Measurements from ENCODE around the gene SPANXC. TPM values are rescaled to one million over a fixed set of nuclear protein-coding genes. Genes with fewer than 3 reads are reported as not detected.
"Not testable (repeated sequence)": the region's sequence is repeated elsewhere in the genome, so short reads cannot be mapped to it uniquely, and the experiment has no call there.

The SPANXC gene
- total RNA-seq = not detected
- polyA plus RNA-seq = not detected
- long read RNA-seq, donor 1 = 0 reads
- long read RNA-seq, donor 2 = 0 reads

GRCh38 chrX:141242417-141242816 is at the start of gene SPANXC:
SPANXC (minus strand) TSS chrX:141242517; CDS start chrX:141242457, 60 bp downstream.
- intact Hi-C loops (cut with DNase I); H3K9me3 ChIP-seq; H3K27ac ChIP-seq; ATAC-seq; H3K4me3 ChIP-seq; H3K27me3 ChIP-seq (ENCODE audit: insufficient read depth in 3 of 3, low read length in 2 of 3); H3K4me1 ChIP-seq; DNase-seq; H3K36me3 ChIP-seq (ENCODE audit: insufficient read depth in 1 of 2, low read depth in 1 of 2): not testable (repeated sequence)
- 88 to 98% (median 95%) methylated on average over 3 to 4 of the region's 12 CpGs for WGBS, 3 donors

- H3K9me3 ChIP-seq = no peaks in the 10 kb centered on the region
- DNase-seq (no peak), ATAC-seq (no peak)
- intact Hi-C loops (cut with DNase I) = no loop called here
- no peaks in the 10 kb centered on the region for H3K36me3 ChIP-seq (ENCODE audit: insufficient read depth in 1 of 2, low read depth in 1 of 2)
- TF ChIP-seq CTCF (IDR thresholded peaks at IDR 0.05) = no peak
- H3K27ac ChIP-seq = no peak overlapping the region
- no peak overlapping the region for H3K4me3 ChIP-seq
- H3K4me1 ChIP-seq = no peaks in the 10 kb centered on the region
- 43 to 63% (median 61%) methylated on average over 2 of the region's 2 CpGs for WGBS, 3 donors
- H3K27me3 ChIP-seq (ENCODE audit: insufficient read depth in 3 of 3, low read length in 2 of 3) = no peaks in the 10 kb centered on the region
Measured at GRCh38 chrX:141279476-141279875, 37.2 kb upstream of the SPANXC start.

- Histone ChIP-seq H3K4me1 (no peaks in the 10 kb centered on the region), H3K27me3 (ENCODE audit: insufficient read depth in 3 of 3, low read length in 2 of 3) (no peaks in the 10 kb centered on the region), H3K36me3 (ENCODE audit: insufficient read depth in 1 of 2, low read depth in 1 of 2) (no peaks in the 10 kb centered on the region), H3K4me3 (no peak overlapping the region), H3K27ac (no peak overlapping the region), H3K9me3 (no peaks in the 10 kb centered on the region)
- intact Hi-C loops (cut with DNase I) = no loop called here
- no peak for ATAC-seq
- WGBS, 3 donors = 52 to 71% (median 55%) methylated on average over 3 of the region's 3 CpGs
- TF ChIP-seq CTCF (IDR thresholded peaks at IDR 0.05) = peak; percentile 28
- DNase-seq = no peak
Measured at GRCh38 chrX:141278306-141278705, 36.0 kb upstream of the SPANXC start.

GRCh38 chrX:141258080-141258479 is 15.8 kb upstream of the SPANXC start:
- intact Hi-C loops (cut with DNase I) = no loop called here
- Histone ChIP-seq H3K9me3 (no peaks in the 10 kb centered on the region), H3K27ac (no peak overlapping the region), H3K4me3 (no peak overlapping the region), H3K4me1 (no peaks in the 10 kb centered on the region), H3K27me3 (ENCODE audit: insufficient read depth in 3 of 3, low read length in 2 of 3) (no peaks in the 10 kb centered on the region), H3K36me3 (ENCODE audit: insufficient read depth in 1 of 2, low read depth in 1 of 2) (no peaks in the 10 kb centered on the region)
- TF ChIP-seq CTCF (IDR thresholded peaks at IDR 0.05) = no peak
- DNase-seq (no peak), ATAC-seq (no peak)
- WGBS, 3 donors = 71 to 86% (median 78%) methylated on average over 1 of the region's 1 CpG

GRCh38 chrX:141221611-141222010 is 20.7 kb downstream of the SPANXC start:
- Histone ChIP-seq H3K4me3 (no peak overlapping the region), H3K27ac (no peak overlapping the region), H3K4me1 (no peaks in the 10 kb centered on the region), H3K27me3 (ENCODE audit: insufficient read depth in 3 of 3, low read length in 2 of 3) (no peaks in the 10 kb centered on the region), H3K36me3 (ENCODE audit: insufficient read depth in 1 of 2, low read depth in 1 of 2) (no peaks in the 10 kb centered on the region), H3K9me3 (no peaks in the 10 kb centered on the region)
- intact Hi-C loops (cut with DNase I) = no loop called here
- WGBS, 3 donors = 88 to 100% (median 91%) methylated on average over 2 of the region's 2 CpGs
- no peak for DNase-seq
- no peak for ATAC-seq
- no peak for TF ChIP-seq CTCF (IDR thresholded peaks at IDR 0.05)

Measured in psoas muscle (tissue), 8 donors.